CD14-positive monocyte (primary cell): Measurements from ENCODE around the gene L3MBTL4. TPM values are rescaled to one million over a fixed set of nuclear protein-coding genes. Genes with fewer than 3 reads are reported as not detected.

Source experiments
- DNase-seq, 3 donors: peaks; one replicate each; pipeline ENCODE4 v3.0.0-alpha.2; 2011 to 2022
- H2AFZ ChIP-seq: 2 replicates; pipeline ENCODE4 v1.6.0; 2012; ENCODE audit warnings: mild to moderate bottlenecking, low read depth, low read length, inconsistent platforms; ENCODE audit not compliant: insufficient read depth, poor library complexity, severe bottlenecking
- H3K27ac ChIP-seq, 2 donors: 1 replicate in 1 of 2; 2 replicates in 1 of 2; pipeline ENCODE4 v1.5.1; 2012 to 2013; ENCODE audit warnings: low read length in 2 of 2, control low read depth in 1 of 2, inconsistent platforms in 1 of 2, low read depth in 1 of 2, mild to moderate bottlenecking in 1 of 2
- H3K27me3 ChIP-seq, 2 donors: one replicate each; pipeline versions ENCODE4 v1.6.0 to v1.6.1; 2011 to 2013; ENCODE audit warnings: low read length in 2 of 2; ENCODE audit not compliant: control insufficient read depth in 2 of 2, insufficient read depth in 2 of 2
- H3K36me3 ChIP-seq, 2 donors: replicated peaks in 1 of 2; 1 replicate in 1 of 2; 2 replicates in 1 of 2; pipeline versions ENCODE4 v1.5.1 to v1.6.1; 2012 to 2013; ENCODE audit warnings: low read length in 2 of 2, control low read depth in 1 of 2, inconsistent platforms in 1 of 2, mild to moderate bottlenecking in 1 of 2; ENCODE audit not compliant: insufficient read depth in 2 of 2, control insufficient read depth in 1 of 2
- H3K4me1 ChIP-seq, 2 donors: 1 replicate in 1 of 2; 2 replicates in 1 of 2; pipeline versions ENCODE4 v1.5.1 to v1.6.1; 2012 to 2013; ENCODE audit warnings: low read length in 2 of 2, control low read depth in 1 of 2, inconsistent platforms in 1 of 2, mild to moderate bottlenecking in 1 of 2, moderate library complexity in 1 of 2; ENCODE audit not compliant: insufficient read depth in 2 of 2, control insufficient read depth in 1 of 2
- H3K4me2 ChIP-seq: replicated peaks from 2 replicates; pipeline ENCODE3; 2012; ENCODE audit warnings: low read length, moderate library complexity, mild to moderate bottlenecking; ENCODE audit not compliant: poor library complexity, severe bottlenecking; ENCODE audit errors: extremely low read depth
- H3K4me3 ChIP-seq, 3 experiments: fragments of 200-600 bp in 1 of 3; sonication (generic) in 1 of 3; replicated peaks in 1 of 3; 1 replicate in 2 of 3; 2 replicates in 1 of 3; pipeline ENCODE4 v1.5.1; 2011 to 2013; ENCODE audit warnings: low read length in 3 of 3, mild to moderate bottlenecking in 3 of 3, control low read depth in 2 of 3, low read depth in 2 of 3, inconsistent platforms in 1 of 3, moderate library complexity in 1 of 3
- H3K79me2 ChIP-seq: 2 replicates; pipeline ENCODE4 v1.6.0; 2012; ENCODE audit warnings: mild to moderate bottlenecking, control low read depth, inconsistent platforms, low read length, moderate library complexity; ENCODE audit not compliant: insufficient read depth
- H3K9ac ChIP-seq: 2 replicates; pipeline ENCODE4 v1.6.0; 2017; ENCODE audit warnings: low read length, mild to moderate bottlenecking; ENCODE audit not compliant: insufficient read depth, poor library complexity, severe bottlenecking
- H3K9me3 ChIP-seq, 2 donors: replicated peaks in 1 of 2; 1 replicate in 1 of 2; 2 replicates in 1 of 2; pipeline versions ENCODE4 v1.5.1 to v1.6.1; 2012 to 2013; ENCODE audit warnings: low read length in 2 of 2, control low read depth in 1 of 2; ENCODE audit not compliant: control insufficient read depth in 1 of 2, insufficient read depth in 1 of 2
- H4K20me1 ChIP-seq: 2 replicates; pipeline ENCODE4 v1.6.0; 2012; ENCODE audit warnings: mild to moderate bottlenecking, low read length, control low read depth, moderate library complexity; ENCODE audit not compliant: insufficient read depth
- H3K27ac Mint-ChIP-seq, 7 donors: one replicate each; pipeline ENCODE4 v1.8.0; 2020; ENCODE audit warnings: mild to moderate bottlenecking in 7 of 7, mixed read lengths in 7 of 7, moderate library complexity in 6 of 7, inconsistent platforms in 2 of 7
- H3K27me3 Mint-ChIP-seq, 3 donors: one replicate each; pipeline ENCODE4 v1.8.0; 2021 to 2022; ENCODE audit warnings: low read depth in 3 of 3, mild to moderate bottlenecking in 3 of 3, mixed read lengths in 3 of 3, moderate library complexity in 3 of 3, inconsistent platforms in 1 of 3
- H3K36me3 Mint-ChIP-seq, 2 donors: one replicate each; pipeline ENCODE4 v1.8.0; 2020; ENCODE audit warnings: mixed read lengths in 2 of 2, inconsistent platforms in 1 of 2, mild to moderate bottlenecking in 1 of 2
- H3K4me1 Mint-ChIP-seq: one replicate; pipeline ENCODE4 v1.8.0; 2020; ENCODE audit warnings: mild to moderate bottlenecking, mixed read lengths
- H3K4me3 Mint-ChIP-seq, 2 donors: one replicate each; pipeline ENCODE4 v1.8.0; 2020; ENCODE audit warnings: mild to moderate bottlenecking in 2 of 2, mixed read lengths in 2 of 2, moderate library complexity in 1 of 2
- H3K9me3 Mint-ChIP-seq, 7 donors: one replicate each; pipeline ENCODE4 v1.8.0; 2020 to 2022; ENCODE audit warnings: mixed read lengths in 7 of 7, mild to moderate bottlenecking in 6 of 7, moderate library complexity in 6 of 7, inconsistent platforms in 2 of 7
- CTCF ChIP-seq: fragments of 200-600 bp; IDR thresholded peaks from one replicate; pipeline ENCODE4 v1.8.0; 2022; ENCODE audit warnings: antibody characterized with exemption, mild to moderate bottlenecking
- WGBS: methylation state at CpG from one replicate; pipeline ENCODE4 v1.1.5; 2013; ENCODE audit warnings: missing lambda C conversion rate; ENCODE audit not compliant: insufficient coverage; 5-methylcytosine and 5-hydroxymethylcytosine counted together
- intact Hi-C, 2 donors: fragments of 100-400 bp; cut with micrococcal nuclease; formaldehyde crosslinking; loops; one replicate each; pipeline versions ENCODE4 v1.15.0 to v1.15.1; 2023
- polyA plus RNA-seq, 3 donors: library from polyadenylated mRNA; depleted of rRNA in 1 of 3; unstranded in 2 of 3; stranded (reverse) in 1 of 3; fragments of 300-500 nt in 2 of 3; fragments of >200 nt in 1 of 3; fragmentation: Illumina TruSeq in 2 of 3; gene quantifications; 1 replicate in 2 of 3; 2 replicates in 1 of 3; pipeline ENCODE4 v1.2.3, GENCODE V29; 2012 to 2021

The L3MBTL4 gene
- polyA plus RNA-seq, 3 donors = 0.55 to 1.2 (median 0.72) TPM

- Mint-ChIP-seq H3K27ac (no peak overlapping the region), H3K4me3 (no peak overlapping the region)
- WGBS = no CpG with 5 or more reads among the region's 1 CpG
Observed at GRCh38 chr18:5984245-5984644, 430.5 kb downstream of the L3MBTL4 start.

GRCh38 chr18:5983488-5983887, 431.2 kb downstream of the L3MBTL4 start:
- H3K4me3 Mint-ChIP-seq = no peak overlapping the region
- intact Hi-C loops = no loop called here
- H3K4me1 ChIP-seq = no peaks in the 10 kb centered on the region
- peaks cover 0 to 7% (median 0%) of the 10 kb centered on the region in 7 donors for H3K9me3 Mint-ChIP-seq
- DNase-seq = no peak
- H3K27me3 Mint-ChIP-seq = no peaks in the 10 kb centered on the region
- H3K4me1 Mint-ChIP-seq = peaks cover under 1% of the 10 kb centered on the region
- no peak for TF ChIP-seq CTCF
- H3K27ac ChIP-seq = no peak overlapping the region
- no peak overlapping the region for H3K4me3 ChIP-seq
- H3K9ac ChIP-seq = no peak overlapping the region
- H3K9me3 ChIP-seq = no peaks in the 10 kb centered on the region
- H3K79me2 ChIP-seq = no peaks in the 10 kb centered on the region
- H4K20me1 ChIP-seq = no peaks in the 10 kb centered on the region
- H3K27me3 ChIP-seq = no peaks in the 10 kb centered on the region
- no peaks in the 10 kb centered on the region for H3K36me3 Mint-ChIP-seq
- H3K27ac Mint-ChIP-seq = no peak overlapping the region
- no peak overlapping the region for H3K4me2 ChIP-seq
- H3K36me3 ChIP-seq = no peaks in the 10 kb centered on the region
- 93% methylated on average over 4 of the region's 4 CpGs for WGBS
- H2AFZ ChIP-seq = no peak overlapping the region

More at GRCh38 chr18:5984245-5984644, 430.5 kb downstream of the L3MBTL4 start:
- Histone ChIP-seq H3K27me3 (no peaks in the 10 kb centered on the region), H3K36me3 (no peaks in the 10 kb centered on the region), H3K4me1 (no peaks in the 10 kb centered on the region), H3K4me2 (no peak overlapping the region), H4K20me1 (no peaks in the 10 kb centered on the region), H3K4me3 (no peak overlapping the region), H3K79me2 (no peaks in the 10 kb centered on the region), H2AFZ (no peak overlapping the region), H3K9me3 (no peaks in the 10 kb centered on the region), H3K27ac (no peak overlapping the region), H3K9ac (no peak overlapping the region)
- intact Hi-C loops = no loop called here
- Mint-ChIP-seq H3K36me3 (no peaks in the 10 kb centered on the region), H3K9me3 (peaks cover 0 to 7% (median 0%) of the 10 kb centered on the region in 7 donors), H3K4me1 (no peaks in the 10 kb centered on the region), H3K27me3 (no peaks in the 10 kb centered on the region)
- no peak for DNase-seq
- TF ChIP-seq CTCF = no peak
